C4-2B (cell line): Measurements from ENCODE around the gene STMP1.
A peak's percentile ranks its signal among the peaks of the same experiment; 100 is the strongest.
"Not testable (repeated sequence)": the region's sequence is repeated elsewhere in the genome, so short reads cannot be mapped to it uniquely, and the experiment has no call there.

Experiments
- H3K27ac ChIP-seq: fragments of 450-650 bp; 2 replicates; pipeline ENCODE4 v1.5.1; 2017
- CTCF ChIP-seq: fragments of 450-650 bp; conservative IDR thresholded peaks from 2 replicates; pipeline ENCODE4 v1.5.1; 2017; ENCODE audit warnings: mild to moderate bottlenecking
- ZFX ChIP-seq: fragments of 450-650 bp; IDR thresholded peaks from 2 replicates; pipeline ENCODE4 v1.6.1; 2017

Gene STMP1

GRCh38 chr7:135666156-135666555, 3.8 kb downstream of the STMP1 start:
- no peak for TF ChIP-seq ZFX
- TF ChIP-seq CTCF = no peak
- H3K27ac ChIP-seq = no peak overlapping the region

GRCh38 chr7:135666846-135667245, 4.5 kb downstream of the STMP1 start:
- TF ChIP-seq ZFX = no peak
- H3K27ac ChIP-seq = no peak overlapping the region

GRCh38 chr7:135667626-135668025, 5.3 kb downstream of the STMP1 start:
- H3K27ac ChIP-seq = not testable (repeated sequence)

- H3K27ac ChIP-seq = not testable (repeated sequence)
These were observed 6.6 kb downstream of the STMP1 start for GRCh38 chr7:135668852-135669395.

- H3K27ac ChIP-seq = no peak overlapping the region
- TF ChIP-seq CTCF (no peak), ZFX (no peak)
These were observed 7.5 kb downstream of the STMP1 start for GRCh38 chr7:135669774-135670173.

GRCh38 chr7:135670179-135670578, 7.9 kb downstream of the STMP1 start:
- no peak overlapping the region for H3K27ac ChIP-seq
- TF ChIP-seq ZFX (no peak), CTCF (no peak)

GRCh38 chr7:135672560-135673359, 10.4 kb downstream of the STMP1 start:
- no peak overlapping the region for H3K27ac ChIP-seq
- TF ChIP-seq ZFX (no peak), CTCF (peak; percentile 95)

GRCh38 chr7:135673360-135673706, 11.0 kb downstream of the STMP1 start:
- TF ChIP-seq CTCF = no peak
- no peak for TF ChIP-seq ZFX
- no peak overlapping the region for H3K27ac ChIP-seq
